ENCODE measurements around the gene ARV1.
"Not testable (repeated sequence)": the region's sequence is repeated elsewhere in the genome, so short reads cannot be mapped to it uniquely, and the experiment has no call there.

The ARV1 gene

DNA sequence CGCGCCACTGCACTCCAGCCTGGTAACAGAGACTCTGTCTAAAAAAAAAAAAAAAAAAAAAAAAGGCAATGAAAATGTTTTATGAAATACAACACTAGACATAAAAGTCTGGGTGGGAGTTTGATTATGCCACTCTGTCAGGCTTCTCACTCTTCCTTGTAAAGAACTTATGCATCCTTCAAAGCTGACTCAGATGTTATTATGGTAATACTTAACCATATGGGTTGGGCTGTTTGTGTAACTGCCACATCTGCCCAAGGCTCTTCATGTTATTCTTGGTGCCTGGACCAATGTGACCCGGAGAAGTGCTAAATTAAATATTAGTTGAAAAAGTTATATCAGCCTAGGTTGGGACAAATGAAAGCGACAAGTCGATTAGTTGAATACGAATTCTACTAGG lies 37.3 kb downstream of the ARV1 start:
- no peak for FAIRE-seq
- DNase-seq (ENCODE audit: insufficient read length, low spot score) = no peak

DNA sequence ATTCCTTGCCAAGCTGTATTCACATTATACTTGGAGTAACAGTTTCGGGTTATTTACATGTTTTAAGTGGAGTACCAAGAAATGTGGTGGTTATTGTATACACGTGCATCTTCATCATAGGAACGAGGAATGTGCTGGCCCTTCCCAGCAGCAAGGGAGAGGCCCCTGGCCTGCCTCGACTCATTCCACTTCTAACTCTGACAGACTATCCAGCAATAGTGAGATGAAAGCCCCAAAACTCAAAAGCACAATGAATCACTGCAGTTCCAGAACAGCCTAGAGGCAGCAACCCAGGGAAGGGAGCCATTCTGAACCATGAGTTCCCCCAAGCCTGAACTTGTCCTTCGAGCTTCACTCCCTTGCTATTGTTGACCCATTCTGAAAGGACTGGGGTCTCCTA lies 38.1 kb downstream of the ARV1 start:
- DNase-seq (ENCODE audit: insufficient read length, low spot score) (no peak), FAIRE-seq (no peak)

GRCh38 chr1:231019711-231020110 lies 40.8 kb downstream of the ARV1 start:
- DNase-seq (ENCODE audit: insufficient read length, low spot score) (no peak), FAIRE-seq (no peak)

DNA sequence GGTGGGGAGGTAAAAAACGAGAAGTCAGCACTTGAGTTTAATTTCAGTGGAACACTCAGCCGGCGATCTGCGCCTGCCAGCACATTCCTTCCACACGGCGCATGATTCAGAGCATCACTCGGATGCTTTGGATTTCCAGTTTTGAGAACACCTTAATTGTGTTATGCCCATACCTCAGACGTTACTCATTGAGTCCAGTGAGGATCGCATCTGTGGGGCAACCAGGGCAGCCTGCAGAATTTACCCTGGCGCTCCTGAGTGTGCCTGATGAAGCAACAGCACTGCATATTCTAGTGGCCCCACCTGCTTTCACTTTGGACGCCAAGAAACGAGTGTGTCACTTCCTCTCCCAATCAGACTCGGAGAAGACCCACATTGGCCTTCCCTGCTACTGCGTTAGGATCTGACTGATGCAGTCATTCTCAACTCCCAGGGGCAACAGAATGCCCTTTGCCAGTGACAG lies 41.3 kb downstream of the ARV1 start:
- FAIRE-seq (no peak), DNase-seq (ENCODE audit: insufficient read length, low spot score) (no peak)

DNA sequence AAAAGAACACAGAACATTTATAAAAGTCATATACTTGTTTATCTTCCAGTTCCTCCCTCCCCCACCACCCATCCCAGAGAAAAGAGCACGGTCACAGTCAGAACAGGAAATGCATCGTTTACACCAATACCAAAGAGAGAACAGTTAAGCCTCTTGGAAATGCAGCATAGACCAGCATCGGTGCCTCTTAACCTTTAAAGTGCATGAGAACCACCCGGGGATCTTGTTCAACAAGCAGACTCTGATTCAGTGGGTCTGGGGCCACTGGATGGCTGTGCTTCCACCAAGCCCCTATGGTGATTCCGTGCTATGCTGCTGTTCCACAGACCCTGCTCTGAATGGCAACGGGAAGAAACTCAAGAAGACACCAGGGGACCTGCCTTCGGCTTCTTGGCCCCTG lies 41.9 kb downstream of the ARV1 start:
- FAIRE-seq (no peak), DNase-seq (ENCODE audit: insufficient read length, low spot score) (no peak)

DNA sequence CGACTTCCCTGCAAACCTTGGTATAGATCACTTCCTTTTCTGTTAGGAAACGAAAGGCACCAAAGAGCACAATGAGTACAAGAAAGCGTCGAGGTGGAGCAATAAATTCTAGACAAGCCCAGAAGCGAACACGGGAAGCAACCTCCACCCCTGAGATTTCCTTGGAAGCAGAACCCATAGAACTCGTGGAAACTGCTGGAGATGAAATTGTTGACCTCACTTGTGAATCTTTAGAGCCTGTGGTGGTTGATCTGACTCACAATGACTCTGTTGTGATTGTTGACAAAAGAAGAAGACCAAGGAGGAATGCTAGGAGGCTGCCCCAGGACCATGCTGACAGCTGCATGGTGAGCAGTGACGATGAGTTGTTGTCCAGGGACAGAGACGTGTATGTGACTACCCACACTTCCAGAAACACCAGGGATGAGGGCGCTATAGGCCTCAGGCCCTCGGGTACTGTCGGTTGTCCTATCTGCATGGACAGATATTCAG lies 42.7 kb downstream of the ARV1 start:
- FAIRE-seq (no peak), DNase-seq (ENCODE audit: insufficient read length, low spot score) (no peak)

DNA sequence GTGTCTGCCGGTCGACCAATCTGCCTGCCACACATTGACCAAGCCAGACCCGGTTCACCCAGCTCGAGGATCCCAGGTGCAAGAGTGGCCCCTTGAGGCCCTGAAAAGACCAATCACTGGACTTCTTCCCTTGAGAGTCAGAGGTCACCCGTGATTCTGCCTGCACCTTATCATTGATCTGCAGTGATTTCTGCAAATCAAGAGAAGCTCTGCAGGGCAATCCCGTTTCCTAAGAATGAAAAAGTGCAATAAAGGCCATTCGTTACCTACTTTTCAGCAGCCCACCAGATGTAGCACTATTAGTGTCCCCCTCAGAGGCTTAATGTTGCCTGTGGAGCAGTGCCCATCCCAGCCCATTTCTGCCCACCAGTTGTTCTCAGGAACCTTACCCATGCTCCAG lies 43.6 kb downstream of the ARV1 start:
- peak; percentile 26 for FAIRE-seq
- DNase-seq (ENCODE audit: insufficient read length, low spot score) = not testable (repeated sequence)

DNA sequence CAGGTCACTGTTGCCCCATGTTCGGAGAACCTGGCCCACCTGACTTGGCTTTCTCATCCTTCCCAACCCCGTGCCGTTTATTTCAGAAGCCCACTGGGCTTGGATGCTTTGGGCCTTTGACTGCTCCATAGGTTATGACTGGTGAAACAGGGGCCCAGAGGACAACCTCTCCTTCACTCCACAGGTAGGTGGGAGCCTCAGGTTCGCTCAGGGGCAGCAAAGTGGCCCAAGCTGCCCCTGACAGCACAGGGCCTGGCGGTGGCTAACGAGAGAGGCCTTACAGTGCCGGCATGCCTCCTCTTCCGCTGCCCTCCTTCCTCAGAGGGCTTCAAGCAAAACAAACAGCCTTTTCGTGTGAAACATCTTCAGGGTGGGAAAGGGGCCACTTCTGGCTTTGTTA lies 44.3 kb downstream of the ARV1 start:
- DNase-seq (ENCODE audit: insufficient read length, low spot score) (no peak), FAIRE-seq (no peak)

GRCh38 chr1:231026576-231026975 lies 47.7 kb downstream of the ARV1 start:
- DNase-seq (ENCODE audit: insufficient read length, low spot score) (no peak), FAIRE-seq (no peak)

GRCh38 chr1:231027136-231027925 lies 48.4 kb downstream of the ARV1 start:
- FAIRE-seq = no peak
- no peak for DNase-seq (ENCODE audit: insufficient read length, low spot score)

- no peak for FAIRE-seq
Measured at GRCh38 chr1:231027971-231028370, 49.1 kb downstream of the ARV1 start.

DNA sequence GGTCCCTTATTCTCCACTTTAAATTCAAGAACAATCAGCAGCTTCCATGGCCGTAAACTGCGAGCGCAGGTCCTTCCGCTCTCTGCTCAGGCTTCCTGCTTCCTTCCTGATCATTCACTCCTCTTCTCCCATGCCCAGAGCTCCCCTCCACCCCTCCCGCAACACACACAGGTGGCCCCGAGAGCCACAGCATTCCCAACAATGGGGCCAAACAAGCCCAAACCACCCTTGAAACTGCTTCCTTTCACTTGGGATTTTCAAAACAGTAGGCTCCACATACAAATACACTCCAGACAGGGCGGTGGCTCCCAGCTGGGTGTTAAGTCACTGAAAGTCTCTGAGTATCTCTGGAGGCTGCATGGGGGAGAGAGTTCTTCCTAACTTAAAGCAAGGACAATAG lies 49.8 kb downstream of the ARV1 start:
- no peak for FAIRE-seq
- DNase-seq (ENCODE audit: insufficient read length, low spot score) = no peak

More at GRCh38 chr1:231027971-231028370, 49.1 kb downstream of the ARV1 start:
- no peak for DNase-seq (ENCODE audit: insufficient read length, low spot score)

- not testable (repeated sequence) for DNase-seq (ENCODE audit: insufficient read length, low spot score); FAIRE-seq
Measured at GRCh38 chr1:231029247-231029646, 50.4 kb downstream of the ARV1 start.

GRCh38 chr1:231029841-231030240 lies 50.9 kb downstream of the ARV1 start:
- DNase-seq (ENCODE audit: insufficient read length, low spot score) (no peak), FAIRE-seq (no peak)

GRCh38 chr1:231032963-231033362 lies 54.1 kb downstream of the ARV1 start:
- DNase-seq (ENCODE audit: insufficient read length, low spot score) (no peak), FAIRE-seq (no peak)

- no peak for DNase-seq (ENCODE audit: insufficient read length, low spot score)
- FAIRE-seq = no peak
Measured at GRCh38 chr1:231035799-231036198, 56.9 kb downstream of the ARV1 start.

- no peak for DNase-seq (ENCODE audit: insufficient read length, low spot score)
- no peak for FAIRE-seq
Measured at GRCh38 chr1:231036416-231036815, 57.5 kb downstream of the ARV1 start.

- no peak for DNase-seq (ENCODE audit: insufficient read length, low spot score)
- FAIRE-seq = no peak
Measured at GRCh38 chr1:231037585-231038517, 59.0 kb downstream of the ARV1 start.

DNA sequence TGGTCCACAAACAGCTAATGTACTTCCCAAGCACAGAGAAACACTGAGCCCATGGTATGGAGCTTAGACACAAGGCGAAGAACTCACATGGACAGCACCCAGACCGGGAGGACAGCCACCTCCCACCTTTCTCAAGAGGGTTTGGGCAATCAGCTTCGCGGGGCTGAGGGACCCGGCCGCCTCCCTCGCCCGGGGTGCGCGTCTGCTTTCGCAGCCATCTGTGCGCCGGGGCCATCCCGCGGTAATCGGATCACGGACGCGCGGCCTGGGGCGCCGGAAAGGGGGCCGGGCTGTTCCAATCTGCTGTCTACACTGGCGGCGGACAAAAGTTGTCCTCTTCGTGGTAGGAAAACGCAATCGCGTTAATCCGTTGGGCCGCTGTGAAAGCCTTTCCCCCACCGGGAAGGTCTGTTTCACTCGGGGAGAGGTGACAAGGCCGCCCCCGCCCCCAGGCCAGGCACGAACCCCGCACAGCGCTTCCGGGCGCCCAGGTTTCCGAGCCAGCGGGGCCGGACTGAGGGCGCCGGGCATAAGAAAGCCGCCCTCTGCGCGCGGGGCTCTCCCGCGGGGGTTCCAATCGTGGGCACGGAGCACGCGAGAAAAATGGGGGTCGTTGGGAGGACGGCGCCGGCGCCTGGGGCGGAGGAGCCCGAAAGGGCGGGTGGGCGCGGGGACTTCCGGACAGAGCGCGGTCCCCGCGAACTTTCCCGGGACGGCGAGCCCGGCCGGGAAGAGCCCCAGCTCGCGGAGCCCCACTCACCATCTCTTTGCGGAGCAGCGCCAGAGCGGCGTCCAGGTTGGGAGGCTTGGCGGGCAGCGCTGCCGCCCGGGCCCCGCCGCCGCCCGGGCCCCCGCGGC lies 60.5 kb downstream of the ARV1 start:
- DNase-seq (ENCODE audit: insufficient read length, low spot score) (peak; percentile 40), FAIRE-seq (peak; percentile 38)

GRCh38 chr1:231040019-231040799 lies 61.3 kb downstream of the ARV1 start, which contains the start of gene FAM89A:
FAM89A (minus strand) TSS chr1:231040254; CDS start chr1:231040211, 43 bp downstream.
- DNase-seq (ENCODE audit: insufficient read length, low spot score) = peak; percentile 71
- no peak for FAIRE-seq
